H9 (cell line): Measurements from ENCODE around the gene HOXB6. TPM values are rescaled to one million over a fixed set of nuclear protein-coding genes. Genes with fewer than 3 reads are reported as not detected.

ENCODE experiments used
- DNase-seq: peaks from one replicate; pipeline ENCODE4 v3.0.0-alpha.2; 2017
- H2AFZ ChIP-seq: one replicate; pipeline ENCODE4 v1.6.1; 2013; ENCODE audit warnings: mild to moderate bottlenecking, low read length, control low read depth, moderate library complexity
- H2AK5ac ChIP-seq: 2 replicates; pipeline ENCODE4 v1.6.1; 2013; ENCODE audit warnings: low read length, control low read depth, mixed read lengths; ENCODE audit not compliant: insufficient read length
- H2BK120ac ChIP-seq: one replicate; pipeline ENCODE4 v1.6.1; 2013; ENCODE audit warnings: low read depth, mild to moderate bottlenecking, low read length, control low read depth, inconsistent platforms; ENCODE audit not compliant: poor library complexity, severe bottlenecking
- H2BK12ac ChIP-seq: 2 replicates; pipeline ENCODE4 v1.6.1; 2013; ENCODE audit warnings: low read length, control low read depth, mixed read lengths, low read depth; ENCODE audit not compliant: insufficient read length
- H2BK15ac ChIP-seq: 2 replicates; pipeline ENCODE4 v1.6.1; 2013; ENCODE audit warnings: low read depth, low read length, control low read depth
- H2BK20ac ChIP-seq: one replicate; pipeline ENCODE4 v1.6.1; 2013; ENCODE audit warnings: low read depth, mild to moderate bottlenecking, low read length, control low read depth, inconsistent platforms; ENCODE audit not compliant: poor library complexity, severe bottlenecking
- H2BK5ac ChIP-seq: 2 replicates; pipeline ENCODE4 v1.6.1; 2013; ENCODE audit warnings: low read length, control low read depth, mixed read lengths; ENCODE audit not compliant: insufficient read length
- H3K14ac ChIP-seq: 2 replicates; pipeline ENCODE4 v1.6.1; 2013; ENCODE audit warnings: low read length, control low read depth; ENCODE audit not compliant: insufficient read depth
- H3K18ac ChIP-seq: 2 replicates; pipeline ENCODE4 v1.6.1; 2013; ENCODE audit warnings: low read depth, mild to moderate bottlenecking, mixed read lengths, low read length, control low read depth; ENCODE audit not compliant: insufficient read length
- H3K23ac ChIP-seq: 2 replicates; pipeline ENCODE4 v1.6.1; 2013; ENCODE audit warnings: low read length, control low read depth, mixed read lengths, low read depth; ENCODE audit not compliant: insufficient read length
- H3K23me2 ChIP-seq: 2 replicates; pipeline ENCODE4 v1.6.1; 2013; ENCODE audit warnings: low read depth, mild to moderate bottlenecking, mixed read lengths, low read length, control low read depth; ENCODE audit not compliant: insufficient read length, poor library complexity, severe bottlenecking
- H3K27ac ChIP-seq: 2 replicates; pipeline ENCODE4 v1.5.1; 2013; ENCODE audit warnings: low read length, control low read depth, mixed read lengths, low read depth; ENCODE audit not compliant: insufficient read length
- H3K27me3 ChIP-seq: 2 replicates; pipeline ENCODE4 v1.6.1; 2013; ENCODE audit warnings: low read length, control low read depth, inconsistent platforms; ENCODE audit not compliant: insufficient read depth
- H3K4ac ChIP-seq: 2 replicates; pipeline ENCODE4 v1.6.1; 2013; ENCODE audit warnings: low read depth, mild to moderate bottlenecking, control low read depth, inconsistent platforms, low read length, moderate library complexity
- H3K4me1 ChIP-seq: 2 replicates; pipeline ENCODE4 v1.6.1; 2013; ENCODE audit warnings: low read length, control low read depth, inconsistent platforms; ENCODE audit not compliant: insufficient read depth
- H3K4me2 ChIP-seq: 2 replicates; pipeline ENCODE4 v1.6.1; 2013; ENCODE audit warnings: low read length, control low read depth, mixed read lengths; ENCODE audit not compliant: insufficient read length, insufficient read depth
- H3K56ac ChIP-seq: 2 replicates; pipeline ENCODE4 v1.6.1; 2013; ENCODE audit warnings: low read depth, mild to moderate bottlenecking, mixed read lengths, low read length, control low read depth; ENCODE audit not compliant: insufficient read length
- H3K79me1 ChIP-seq: 2 replicates; pipeline ENCODE4 v1.6.1; 2013; ENCODE audit warnings: low read depth, mild to moderate bottlenecking, moderate library complexity, low read length, control low read depth, inconsistent platforms; ENCODE audit not compliant: insufficient read depth, poor library complexity, severe bottlenecking
- H3K79me2 ChIP-seq: 2 replicates; pipeline ENCODE4 v1.6.1; 2013; ENCODE audit warnings: low read length, control low read depth, inconsistent platforms; ENCODE audit not compliant: insufficient read depth
- H3K9ac ChIP-seq: 2 replicates; pipeline ENCODE4 v1.6.1; 2013; ENCODE audit warnings: low read length, control low read depth, mixed read lengths; ENCODE audit not compliant: insufficient read length; ENCODE audit errors: extremely low read depth
- H3K9me3 ChIP-seq: one replicate; pipeline ENCODE4 v1.6.1; 2013; ENCODE audit warnings: low read depth, low read length, inconsistent platforms; ENCODE audit not compliant: control insufficient read depth
- H3T11ph ChIP-seq: one replicate; pipeline ENCODE4 v1.6.1; 2013; ENCODE audit warnings: mild to moderate bottlenecking, low read length, control low read depth, inconsistent platforms
- H4K20me1 ChIP-seq: one replicate; pipeline ENCODE4 v1.6.1; 2013; ENCODE audit not compliant: control insufficient read depth, insufficient read length, insufficient read depth
- H4K5ac ChIP-seq: 2 replicates; pipeline ENCODE4 v1.6.1; 2013; ENCODE audit warnings: low read depth, mild to moderate bottlenecking, mixed read lengths, low read length, control low read depth; ENCODE audit not compliant: insufficient read length
- H4K8ac ChIP-seq: replicated peaks from 2 replicates; pipeline ENCODE4 v1.6.1; 2013; ENCODE audit warnings: low read length, control low read depth, mixed read lengths, low read depth; ENCODE audit not compliant: insufficient read length
- H4K91ac ChIP-seq: 2 replicates; pipeline ENCODE4 v1.6.1; 2013; ENCODE audit warnings: low read depth, mild to moderate bottlenecking, moderate library complexity, mixed read lengths, low read length, control low read depth; ENCODE audit not compliant: insufficient read length
- H3K27ac Mint-ChIP-seq, 3 experiments: 2 replicates in 2 of 3; 3 replicates in 1 of 3; pipeline ENCODE4 v1.8.0; 2020 to 2021; ENCODE audit warnings: mixed read lengths in 3 of 3, mild to moderate bottlenecking in 1 of 3, moderate library complexity in 1 of 3
- H3K27me3 Mint-ChIP-seq: 2 replicates; pipeline ENCODE4 v1.8.0; 2021; ENCODE audit warnings: low read depth, mild to moderate bottlenecking, moderate library complexity, mixed read lengths
- H3K36me3 Mint-ChIP-seq, 3 experiments: 2 replicates in 2 of 3; 3 replicates in 1 of 3; pipeline ENCODE4 v1.8.0; 2020 to 2021; ENCODE audit warnings: low read depth in 3 of 3, mixed read lengths in 3 of 3; ENCODE audit not compliant: insufficient read depth in 1 of 3
- H3K4me1 Mint-ChIP-seq, 2 experiments: 2 replicates each; pipeline ENCODE4 v1.8.0; 2020; ENCODE audit warnings: mixed read lengths in 2 of 2
- H3K4me3 Mint-ChIP-seq, 2 experiments: 2 replicates in 1 of 2; 3 replicates in 1 of 2; pipeline ENCODE4 v1.8.0; 2020 to 2021; ENCODE audit warnings: mild to moderate bottlenecking in 2 of 2, mixed read lengths in 2 of 2, moderate library complexity in 1 of 2
- H3K9me3 Mint-ChIP-seq, 2 experiments: 2 replicates in 1 of 2; 3 replicates in 1 of 2; pipeline ENCODE4 v1.8.0; 2020; ENCODE audit warnings: mild to moderate bottlenecking in 2 of 2, mixed read lengths in 2 of 2, moderate library complexity in 1 of 2
- CTCF ChIP-seq: fragments of 200-600 bp; sonication (generic); conservative IDR thresholded peaks from 3 replicates; pipeline ENCODE4 v1.8.0; 2021; ENCODE audit warnings: antibody characterized with exemption, mild to moderate bottlenecking
- WGBS: extraction: QIAGEN DNeasy Blood & Tissue Kit; methylation state at CpG from one replicate; pipeline ENCODE4 v1.1.7; 2013; ENCODE audit warnings: missing lambda C conversion rate, low lambda C conversion rate, mixed read lengths; ENCODE audit not compliant: insufficient read length; ENCODE audit errors: extremely low coverage; 5-methylcytosine and 5-hydroxymethylcytosine counted together
- total RNA-seq: library from RNA; stranded (reverse); gene quantifications from 2 replicates; pipeline ENCODE4 v1.2.1, GENCODE V29; 2021

HOXB6 gene
- total RNA-seq, 1 experiment from 2014 or later = not detected

GRCh38 chr17:48605409-48605919 lies 678 bp upstream of the HOXB6 start:
- no peak overlapping the region for H4K5ac ChIP-seq
- peaks cover 100% of the 10 kb centered on the region for H3K27me3 Mint-ChIP-seq
- H4K20me1 ChIP-seq = no peaks in the 10 kb centered on the region
- no peak overlapping the region for H3K56ac ChIP-seq
- H3K27ac ChIP-seq = no peak overlapping the region
- no peak overlapping the region for H3K9ac ChIP-seq
- no peak overlapping the region for H4K8ac ChIP-seq
- no peak overlapping the region for H4K91ac ChIP-seq
- H3K79me2 ChIP-seq = no peaks in the 10 kb centered on the region
- H3K27ac Mint-ChIP-seq = no peak overlapping the region
- no peaks in the 10 kb centered on the region for H3K79me1 ChIP-seq
- no CpG with 5 or more reads among the region's 10 CpGs for WGBS
- no peak for TF ChIP-seq CTCF
- no peak overlapping the region for H3K23ac ChIP-seq
- H3K36me3 Mint-ChIP-seq = no peaks in the 10 kb centered on the region
- H3K4me3 Mint-ChIP-seq = no peak overlapping the region
- peaks cover 98% of the 10 kb centered on the region for H3K27me3 ChIP-seq
- H2BK5ac ChIP-seq = no peak overlapping the region
- H3K18ac ChIP-seq = no peak overlapping the region
- H3K4ac ChIP-seq = no peak overlapping the region
- H3K4me1 Mint-ChIP-seq = peaks cover 0 to 3% of the 10 kb centered on the region in 2 experiments; a peak in 1 of 4 replicates
- DNase-seq = no peak
- H2AFZ ChIP-seq = no peak overlapping the region
- H3K4me2 ChIP-seq = no peak overlapping the region
- H3K14ac ChIP-seq = no peak overlapping the region
- H3K9me3 ChIP-seq = no peaks in the 10 kb centered on the region
- H3T11ph ChIP-seq = no peak overlapping the region
- no peak overlapping the region for H2BK20ac ChIP-seq
- H2BK12ac ChIP-seq = no peak overlapping the region
- H2BK120ac ChIP-seq = no peak overlapping the region
- H3K4me1 ChIP-seq = no peaks in the 10 kb centered on the region
- H3K9me3 Mint-ChIP-seq = peaks cover 2 to 16% of the 10 kb centered on the region in 2 experiments; a peak in 4 of 5 replicates
- no peak overlapping the region for H2AK5ac ChIP-seq
- no peak overlapping the region for H2BK15ac ChIP-seq
- peaks cover 4% of the 10 kb centered on the region for H3K23me2 ChIP-seq
